Activated T-helper 1 cell treated with anti-CD3 and anti-CD28 coated beads, Interleukin-2, amount 50 U/mL, for 16 hours (primary cell): ENCODE measurements around the gene JAG1.

ENCODE experiments used
- DNase-seq, 2 donors: peaks; one replicate each; pipeline ENCODE4 v3.0.0-alpha.2; 2020; ENCODE audit warnings: low read depth in 1 of 2, low spot score in 1 of 2

Gene JAG1

GRCh38 chr20:10669843-10670446 lies 3.9 kb downstream of the JAG1 start:
- DNase-seq: no peak

- DNase-seq: no peak
Observed at GRCh38 chr20:10668677-10669368, 5.0 kb downstream of the JAG1 start.

- no peak for DNase-seq
Observed at GRCh38 chr20:10667560-10668167, 6.1 kb downstream of the JAG1 start.

GRCh38 chr20:10667077-10667401 lies 6.8 kb downstream of the JAG1 start:
- DNase-seq: no peak

GRCh38 chr20:10666221-10667076 lies 7.3 kb downstream of the JAG1 start:
- DNase-seq: no peak

GRCh38 chr20:10665791-10666190 lies 8.0 kb downstream of the JAG1 start:
- no peak for DNase-seq

- no peak for DNase-seq
Observed at GRCh38 chr20:10665027-10665561, 8.7 kb downstream of the JAG1 start.

GRCh38 chr20:10663756-10664155 lies 10.0 kb downstream of the JAG1 start:
- DNase-seq: no peak

GRCh38 chr20:10662661-10663458 lies 10.9 kb downstream of the JAG1 start:
- DNase-seq: no peak

- no peak for DNase-seq
Observed at GRCh38 chr20:10662151-10662550, 11.6 kb downstream of the JAG1 start.

- DNase-seq: no peak
Observed at GRCh38 chr20:10661261-10661660, 12.5 kb downstream of the JAG1 start.

- no peak for DNase-seq
Observed at GRCh38 chr20:10660661-10661060, 13.1 kb downstream of the JAG1 start.

GRCh38 chr20:10659651-10660601 lies 13.9 kb downstream of the JAG1 start:
- DNase-seq: no peak

- DNase-seq: no peak
Observed at GRCh38 chr20:10658876-10659632, 14.7 kb downstream of the JAG1 start.

- DNase-seq: no peak
Observed at GRCh38 chr20:10658051-10658823, 15.6 kb downstream of the JAG1 start.

GRCh38 chr20:10657453-10657852 lies 16.3 kb downstream of the JAG1 start:
- no peak for DNase-seq

GRCh38 chr20:10655720-10656669 lies 17.8 kb downstream of the JAG1 start:
- DNase-seq: no peak
